ENCODE results near the gene ABCA1. TPM values are rescaled to one million over a fixed set of nuclear protein-coding genes. Genes with fewer than 3 reads are reported as not detected.

ABCA1 gene
- total and polyA plus RNA-seq, 2 of the 13 experiments (the other 11 are each of a cell fraction or from before 2014, with no cell fraction given), result 26.8 to 63.8 TPM

DNA sequence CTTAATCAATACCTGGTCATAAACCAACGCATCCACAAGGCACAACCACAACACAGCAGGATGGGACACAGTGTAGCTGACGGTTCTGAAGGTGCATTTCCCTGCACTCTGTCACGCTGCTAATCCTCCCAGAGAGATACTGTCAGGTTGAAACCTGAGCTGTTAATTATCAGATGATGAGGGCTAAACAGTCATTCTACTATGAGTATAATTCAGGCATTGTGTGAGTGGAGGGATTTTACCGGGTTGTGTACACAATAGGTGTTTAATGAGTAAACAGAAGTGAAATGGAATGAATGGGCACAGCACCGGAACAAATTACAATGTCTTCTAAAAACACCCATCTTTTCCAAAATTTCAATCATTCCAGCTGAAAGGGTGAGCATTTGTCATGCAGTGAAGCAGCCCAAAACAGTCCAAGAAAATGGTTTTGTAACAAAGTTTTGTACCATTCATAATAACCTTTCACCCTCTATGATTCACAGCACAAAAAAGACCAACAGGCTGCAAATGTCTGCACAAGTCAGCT lies 71.5 kb downstream of the ABCA1 start (continued):
- TF ChIP-seq, protein P1, sequence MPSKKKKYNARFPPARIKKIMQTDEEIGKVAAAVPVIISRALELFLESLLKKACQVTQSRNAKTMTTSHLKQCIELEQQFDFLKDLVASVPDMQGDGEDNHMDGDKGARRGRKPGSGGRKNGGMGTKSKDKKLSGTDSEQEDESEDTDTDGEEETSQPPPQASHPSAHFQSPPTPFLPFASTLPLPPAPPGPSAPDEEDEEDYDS (CRISPR knock-in tag; IDR thresholded peaks at IDR 0.05), result peak; percentile 18; the same call in 1 of the 2 replicates
- TF ChIP-seq RXRA (CRISPR knock-in tag; IDR thresholded peaks at IDR 0.05), result peak; percentile 14; the same call in 1 of the 2 replicates
- TF ChIP-seq ARID5B (CRISPR knock-in tag; IDR thresholded peaks at IDR 0.05), result peak; percentile 89
- peak; percentile 74 for TF ChIP-seq ZNF629 (CRISPR knock-in tag; conservative IDR thresholded peaks at IDR 0.05)
- TF ChIP-seq RCOR2 (CRISPR knock-in tag; IDR thresholded peaks at IDR 0.05), result peak; percentile 75
- TF ChIP-seq, protein P2, sequence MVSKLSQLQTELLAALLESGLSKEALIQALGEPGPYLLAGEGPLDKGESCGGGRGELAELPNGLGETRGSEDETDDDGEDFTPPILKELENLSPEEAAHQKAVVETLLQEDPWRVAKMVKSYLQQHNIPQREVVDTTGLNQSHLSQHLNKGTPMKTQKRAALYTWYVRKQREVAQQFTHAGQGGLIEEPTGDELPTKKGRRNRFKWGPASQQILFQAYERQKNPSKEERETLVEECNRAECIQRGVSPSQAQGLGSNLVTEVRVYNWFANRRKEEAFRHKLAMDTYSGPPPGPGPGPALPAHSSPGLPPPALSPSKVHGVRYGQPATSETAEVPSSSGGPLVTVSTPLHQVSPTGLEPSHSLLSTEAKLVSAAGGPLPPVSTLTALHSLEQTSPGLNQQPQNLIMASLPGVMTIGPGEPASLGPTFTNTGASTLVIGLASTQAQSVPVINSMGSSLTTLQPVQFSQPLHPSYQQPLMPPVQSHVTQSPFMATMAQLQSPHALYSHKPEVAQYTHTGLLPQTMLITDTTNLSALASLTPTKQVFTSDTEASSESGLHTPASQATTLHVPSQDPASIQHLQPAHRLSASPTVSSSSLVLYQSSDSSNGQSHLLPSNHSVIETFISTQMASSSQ (IDR thresholded peaks at IDR 0.05; ENCODE audit: low read depth), result peak; percentile 54
- TF ChIP-seq, protein P2 (CRISPR knock-in tag; IDR thresholded peaks at IDR 0.05; ENCODE audit: borderline replicate concordance), result peak; percentile 66; the same call in 1 of the 2 replicates
- TF ChIP-seq, protein P3, sequence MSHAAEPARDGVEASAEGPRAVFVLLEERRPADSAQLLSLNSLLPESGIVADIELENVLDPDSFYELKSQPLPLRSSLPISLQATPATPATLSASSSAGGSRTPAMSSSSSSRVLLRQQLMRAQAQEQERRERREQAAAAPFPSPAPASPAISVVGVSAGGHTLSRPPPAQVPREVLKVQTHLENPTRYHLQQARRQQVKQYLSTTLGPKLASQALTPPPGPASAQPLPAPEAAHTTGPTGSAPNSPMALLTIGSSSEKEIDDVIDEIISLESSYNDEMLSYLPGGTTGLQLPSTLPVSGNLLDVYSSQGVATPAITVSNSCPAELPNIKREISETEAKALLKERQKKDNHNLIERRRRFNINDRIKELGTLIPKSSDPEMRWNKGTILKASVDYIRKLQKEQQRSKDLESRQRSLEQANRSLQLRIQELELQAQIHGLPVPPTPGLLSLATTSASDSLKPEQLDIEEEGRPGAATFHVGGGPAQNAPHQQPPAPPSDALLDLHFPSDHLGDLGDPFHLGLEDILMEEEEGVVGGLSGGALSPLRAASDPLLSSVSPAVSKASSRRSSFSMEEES (CRISPR knock-in tag; IDR thresholded peaks at IDR 0.05), result peak; percentile 33
- peak; percentile 91 for TF ChIP-seq ISL2 (CRISPR knock-in tag; IDR thresholded peaks at IDR 0.05)
- peak; percentile 80; the same call in 1 of the 2 replicates for TF ChIP-seq ZFP90 (CRISPR knock-in tag; IDR thresholded peaks at IDR 0.05; ENCODE audit: borderline replicate concordance)
- TF ChIP-seq, protein P4, sequence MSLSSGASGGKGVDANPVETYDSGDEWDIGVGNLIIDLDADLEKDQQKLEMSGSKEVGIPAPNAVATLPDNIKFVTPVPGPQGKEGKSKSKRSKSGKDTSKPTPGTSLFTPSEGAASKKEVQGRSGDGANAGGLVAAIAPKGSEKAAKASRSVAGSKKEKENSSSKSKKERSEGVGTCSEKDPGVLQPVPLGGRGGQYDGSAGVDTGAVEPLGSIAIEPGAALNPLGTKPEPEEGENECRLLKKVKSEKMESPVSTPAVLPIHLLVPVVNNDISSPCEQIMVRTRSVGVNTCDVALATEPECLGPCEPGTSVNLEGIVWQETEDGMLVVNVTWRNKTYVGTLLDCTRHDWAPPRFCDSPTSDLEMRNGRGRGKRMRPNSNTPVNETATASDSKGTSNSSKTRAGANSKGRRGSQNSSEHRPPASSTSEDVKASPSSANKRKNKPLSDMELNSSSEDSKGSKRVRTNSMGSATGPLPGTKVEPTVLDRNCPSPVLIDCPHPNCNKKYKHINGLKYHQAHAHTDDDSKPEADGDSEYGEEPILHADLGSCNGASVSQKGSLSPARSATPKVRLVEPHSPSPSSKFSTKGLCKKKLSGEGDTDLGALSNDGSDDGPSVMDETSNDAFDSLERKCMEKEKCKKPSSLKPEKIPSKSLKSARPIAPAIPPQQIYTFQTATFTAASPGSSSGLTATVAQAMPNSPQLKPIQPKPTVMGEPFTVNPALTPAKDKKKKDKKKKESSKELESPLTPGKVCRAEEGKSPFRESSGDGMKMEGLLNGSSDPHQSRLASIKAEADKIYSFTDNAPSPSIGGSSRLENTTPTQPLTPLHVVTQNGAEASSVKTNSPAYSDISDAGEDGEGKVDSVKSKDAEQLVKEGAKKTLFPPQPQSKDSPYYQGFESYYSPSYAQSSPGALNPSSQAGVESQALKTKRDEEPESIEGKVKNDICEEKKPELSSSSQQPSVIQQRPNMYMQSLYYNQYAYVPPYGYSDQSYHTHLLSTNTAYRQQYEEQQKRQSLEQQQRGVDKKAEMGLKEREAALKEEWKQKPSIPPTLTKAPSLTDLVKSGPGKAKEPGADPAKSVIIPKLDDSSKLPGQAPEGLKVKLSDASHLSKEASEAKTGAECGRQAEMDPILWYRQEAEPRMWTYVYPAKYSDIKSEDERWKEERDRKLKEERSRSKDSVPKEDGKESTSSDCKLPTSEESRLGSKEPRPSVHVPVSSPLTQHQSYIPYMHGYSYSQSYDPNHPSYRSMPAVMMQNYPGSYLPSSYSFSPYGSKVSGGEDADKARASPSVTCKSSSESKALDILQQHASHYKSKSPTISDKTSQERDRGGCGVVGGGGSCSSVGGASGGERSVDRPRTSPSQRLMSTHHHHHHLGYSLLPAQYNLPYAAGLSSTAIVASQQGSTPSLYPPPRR (CRISPR knock-in tag; IDR thresholded peaks at IDR 0.05; ENCODE audit: borderline replicate concordance), result peak; percentile 84
- TF ChIP-seq, protein P5, sequence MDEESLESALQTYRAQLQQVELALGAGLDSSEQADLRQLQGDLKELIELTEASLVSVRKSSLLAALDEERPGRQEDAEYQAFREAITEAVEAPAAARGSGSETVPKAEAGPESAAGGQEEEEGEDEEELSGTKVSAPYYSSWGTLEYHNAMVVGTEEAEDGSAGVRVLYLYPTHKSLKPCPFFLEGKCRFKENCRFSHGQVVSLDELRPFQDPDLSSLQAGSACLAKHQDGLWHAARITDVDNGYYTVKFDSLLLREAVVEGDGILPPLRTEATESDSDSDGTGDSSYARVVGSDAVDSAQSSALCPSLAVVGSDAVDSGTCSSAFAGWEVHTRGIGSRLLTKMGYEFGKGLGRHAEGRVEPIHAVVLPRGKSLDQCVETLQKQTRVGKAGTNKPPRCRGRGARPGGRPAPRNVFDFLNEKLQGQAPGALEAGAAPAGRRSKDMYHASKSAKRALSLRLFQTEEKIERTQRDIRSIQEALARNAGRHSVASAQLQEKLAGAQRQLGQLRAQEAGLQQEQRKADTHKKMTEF (CRISPR knock-in tag; IDR thresholded peaks at IDR 0.05), result peak; percentile 34; the same call in 1 of the 2 replicates
